Inferior parietal cortex (tissue), 1 donor: ENCODE results near the gene SLC66A1.

Source experiments
- DNase-seq: peaks from one replicate; pipeline ENCODE4 v3.0.0-alpha.2; 2016; ENCODE audit errors: extremely low spot score

Gene SLC66A1

GRCh38 chr1:19305880-19306279, 6.2 kb upstream of the SLC66A1 start:
- no peak for DNase-seq

- no peak for DNase-seq
Observed at GRCh38 chr1:19306941-19307340, 5.2 kb upstream of the SLC66A1 start.

- DNase-seq: no peak
Observed at GRCh38 chr1:19307794-19308508, 4.2 kb upstream of the SLC66A1 start.

- DNase-seq: no peak
Observed at GRCh38 chr1:19308509-19308907, 3.6 kb upstream of the SLC66A1 start.

GRCh38 chr1:19309123-19309813, 2.9 kb upstream of the SLC66A1 start:
- DNase-seq: no peak

- no peak for DNase-seq
Observed at GRCh38 chr1:19310061-19310460, 2.1 kb upstream of the SLC66A1 start.

- DNase-seq: no peak
Observed at GRCh38 chr1:19310720-19311502, 1.2 kb upstream of the SLC66A1 start.

- DNase-seq: no peak
Observed at GRCh38 chr1:19311503-19311930, 609 bp upstream of the SLC66A1 start.

GRCh38 chr1:19312782-19313635, 883 bp downstream of the SLC66A1 start:
- no peak for DNase-seq

GRCh38 chr1:19313636-19313959, 1.5 kb downstream of the SLC66A1 start:
- no peak for DNase-seq

- no peak for DNase-seq
Observed at GRCh38 chr1:19313961-19314882, 2.1 kb downstream of the SLC66A1 start.

GRCh38 chr1:19315378-19316198, 3.5 kb downstream of the SLC66A1 start:
- no peak for DNase-seq

GRCh38 chr1:19317126-19317910, 5.2 kb downstream of the SLC66A1 start:
- no peak for DNase-seq

GRCh38 chr1:19319196-19319595, 7.1 kb downstream of the SLC66A1 start:
- no peak for DNase-seq

GRCh38 chr1:19321071-19321470, 8.9 kb downstream of the SLC66A1 start:
- DNase-seq: no peak

GRCh38 chr1:19322481-19322880, 10.4 kb downstream of the SLC66A1 start:
- DNase-seq: no peak

- no peak for DNase-seq
Observed at GRCh38 chr1:19323987-19324664, 12.0 kb downstream of the SLC66A1 start.

GRCh38 chr1:19324665-19324990, 12.5 kb downstream of the SLC66A1 start:
- DNase-seq: no peak
